ENCODE data around the gene DRC1. TPM values are rescaled to one million over a fixed set of nuclear protein-coding genes. Genes with fewer than 3 reads are reported as not detected.
A peak's percentile ranks its signal among the peaks of the same experiment; 100 is the strongest.

Gene DRC1
- total and polyA plus RNA-seq, 2 of the 13 experiments (the other 11 are each of a cell fraction or from before 2014, with no cell fraction given): 0.07 TPM; not detected in 1

DNA sequence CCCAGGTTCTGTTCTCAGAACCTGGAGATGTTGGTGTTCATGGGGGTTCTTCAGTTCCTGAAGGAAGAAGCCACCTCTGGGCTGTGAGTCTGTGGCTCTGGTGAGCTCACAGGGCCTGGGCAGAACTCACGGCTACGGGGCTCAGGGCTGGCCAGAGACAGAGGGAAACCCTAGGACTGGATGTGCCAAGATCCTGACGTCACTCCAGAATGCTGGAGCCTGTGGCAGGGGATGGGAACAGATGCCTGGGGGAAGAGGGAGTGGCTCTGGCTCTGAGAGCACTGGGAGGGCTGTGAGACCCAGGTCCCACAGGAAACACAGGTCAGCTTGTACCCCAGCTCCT is 76.2 kb downstream of the DRC1 start, which contains the start of gene OTOF:
Gene OTOF, minus strand, starts transcription at position 214 of the 343 bp plus-strand sequence.
- TF ChIP-seq ZFP62 (CRISPR knock-in tag; IDR thresholded peaks at IDR 0.05): no peak
- TF ChIP-seq CREB1 (IDR thresholded peaks at IDR 0.05): peak; percentile 83
- TF ChIP-seq CREB1 (CRISPR knock-in tag; IDR thresholded peaks at IDR 0.05): no peak
- 11% methylated on average over 2 of the region's 3 CpGs for WGBS (ENCODE audit: low lambda C conversion rate)
- Histone ChIP-seq H2AFZ (ENCODE audit: low read length) (no peak within 1 kb of the TSS), H3K36me3 (replicated peaks in 1 of 2; ENCODE audit: control insufficient read depth in 1 of 2, insufficient read depth in 2 of 2, low read length in 2 of 2) (no peaks in the 10 kb centered on the region), H3K79me2 (ENCODE audit: insufficient read depth, low read length) (no peaks in the 10 kb centered on the region), H3K4me3 (replicated peaks in 1 of 3; ENCODE audit: insufficient read depth in 1 of 3, low read depth in 2 of 3, low read length in 3 of 3) (no peak within 1 kb of the TSS), H3K4me2 (ENCODE audit: low read depth, low read length) (no peak within 1 kb of the TSS), H3K9me3 (ENCODE audit: low read length) (no peaks in the 10 kb centered on the region), H4K20me1 (ENCODE audit: insufficient read depth, low read length) (no peaks in the 10 kb centered on the region), H3K9ac (ENCODE audit: insufficient read depth, low read depth, low read length) (no peak within 1 kb of the TSS), H3K27me3 (ENCODE audit: control insufficient read depth in 1 of 2, insufficient read depth in 2 of 2, low read length in 2 of 2) (peaks cover 0 to 19% of the 10 kb centered on the region in 2 experiments; a peak in 3 of 5 replicates), H3K27ac (ENCODE audit: extremely low read length, insufficient read depth, low read length) (no peak within 1 kb of the TSS), H3K4me1 (ENCODE audit: insufficient read depth, low read length) (peaks cover 33% of the 10 kb centered on the region)
- BruUV-seq (replicated peaks): no TSS peak
- ATAC-seq (no peak), FAIRE-seq (no peak), DNase-seq (ENCODE audit: low spot score) (no peak)
- ChIA-PET CTCF (ENCODE audit: low intra/inter-chr PET ratio, low total read pairs) (no interaction called here), POLR2A (no interaction called here)
- in situ Hi-C loops (cut with HindIII; ENCODE audit: extremely low pct_ligation_motif_present, low pct_unique_long_range_greater_than_20kb): no loop called here
- intact Hi-C loops (cut with micrococcal nuclease; ENCODE audit: unreplicated experiment): no loop called here

DNA sequence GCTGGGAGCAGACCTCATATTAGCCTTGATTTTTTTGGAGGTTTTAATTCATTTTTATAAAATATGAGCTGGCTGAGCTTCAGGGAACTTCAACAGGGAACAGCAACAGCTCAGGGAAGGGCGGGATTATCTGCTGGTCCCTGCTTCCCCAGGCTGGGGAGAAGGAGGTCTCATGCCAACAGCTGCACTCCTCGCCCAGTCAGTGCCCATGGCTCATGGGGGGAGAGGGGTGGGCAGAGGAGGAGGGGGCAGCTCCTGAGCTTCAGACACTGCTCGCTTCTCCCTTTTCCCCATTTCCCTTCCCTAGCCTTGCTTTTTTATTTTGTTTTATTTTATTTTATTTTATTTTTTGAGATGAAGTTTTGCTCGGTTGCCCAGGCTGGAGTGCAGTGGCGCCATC is 76.6 kb downstream of the DRC1 start:
- no peak for ATAC-seq
- POLR2A ChIA-PET: no interaction called here
- FAIRE-seq: no peak
- peaks cover 0 to 19% of the 10 kb centered on the region in 2 experiments; a peak in 3 of 5 replicates for H3K27me3 ChIP-seq (ENCODE audit: control insufficient read depth in 1 of 2, insufficient read depth in 2 of 2, low read length in 2 of 2)
- no peak overlapping the region for H3K4me3 ChIP-seq (replicated peaks in 1 of 3; ENCODE audit: insufficient read depth in 1 of 3, low read depth in 2 of 3, low read length in 3 of 3)
- H3K9ac ChIP-seq (ENCODE audit: insufficient read depth, low read depth, low read length): no peak overlapping the region
- H2AFZ ChIP-seq (ENCODE audit: low read length): no peak overlapping the region
- H3K4me1 ChIP-seq (ENCODE audit: insufficient read depth, low read length): peaks cover 33% of the 10 kb centered on the region
- H3K27ac ChIP-seq (ENCODE audit: extremely low read length, insufficient read depth, low read length): no peak overlapping the region
- H3K36me3 ChIP-seq (replicated peaks in 1 of 2; ENCODE audit: control insufficient read depth in 1 of 2, insufficient read depth in 2 of 2, low read length in 2 of 2): no peaks in the 10 kb centered on the region
- intact Hi-C loops (cut with micrococcal nuclease; ENCODE audit: unreplicated experiment): no loop called here
- H3K79me2 ChIP-seq (ENCODE audit: insufficient read depth, low read length): no peaks in the 10 kb centered on the region
- 50% methylated on average over 5 of the region's 5 CpGs for whole genome bisulfite sequencing (ENCODE audit: low lambda C conversion rate)
- no peak for DNase-seq (ENCODE audit: low spot score)
- in situ Hi-C loops (cut with HindIII; ENCODE audit: extremely low pct_ligation_motif_present, low pct_unique_long_range_greater_than_20kb): no loop called here
- no peaks in the 10 kb centered on the region for H3K9me3 ChIP-seq (ENCODE audit: low read length)
- BruUV-seq (replicated peaks): no TSS peak
- no peak overlapping the region for H3K4me2 ChIP-seq (ENCODE audit: low read depth, low read length)
- H4K20me1 ChIP-seq (ENCODE audit: insufficient read depth, low read length): no peaks in the 10 kb centered on the region
- CTCF ChIA-PET (ENCODE audit: low intra/inter-chr PET ratio, low total read pairs): no interaction called here
- TF ChIP-seq IRX3 (CRISPR knock-in tag; IDR thresholded peaks at IDR 0.05; ENCODE audit: borderline replicate concordance, low read depth) (no peak), SMARCE1 (IDR thresholded peaks at IDR 0.05; ENCODE audit: borderline replicate concordance) (no peak), ZNF335 (CRISPR knock-in tag; IDR thresholded peaks at IDR 0.05) (no peak), ZNF205 (CRISPR knock-in tag; IDR thresholded peaks at IDR 0.05) (no peak), SPEN (CRISPR knock-in tag; IDR thresholded peaks at IDR 0.05; ENCODE audit: low read depth) (no peak), ZNF878 (CRISPR knock-in tag; IDR thresholded peaks at IDR 0.05) (no peak)
- TF ChIP-seq, protein P1, sequence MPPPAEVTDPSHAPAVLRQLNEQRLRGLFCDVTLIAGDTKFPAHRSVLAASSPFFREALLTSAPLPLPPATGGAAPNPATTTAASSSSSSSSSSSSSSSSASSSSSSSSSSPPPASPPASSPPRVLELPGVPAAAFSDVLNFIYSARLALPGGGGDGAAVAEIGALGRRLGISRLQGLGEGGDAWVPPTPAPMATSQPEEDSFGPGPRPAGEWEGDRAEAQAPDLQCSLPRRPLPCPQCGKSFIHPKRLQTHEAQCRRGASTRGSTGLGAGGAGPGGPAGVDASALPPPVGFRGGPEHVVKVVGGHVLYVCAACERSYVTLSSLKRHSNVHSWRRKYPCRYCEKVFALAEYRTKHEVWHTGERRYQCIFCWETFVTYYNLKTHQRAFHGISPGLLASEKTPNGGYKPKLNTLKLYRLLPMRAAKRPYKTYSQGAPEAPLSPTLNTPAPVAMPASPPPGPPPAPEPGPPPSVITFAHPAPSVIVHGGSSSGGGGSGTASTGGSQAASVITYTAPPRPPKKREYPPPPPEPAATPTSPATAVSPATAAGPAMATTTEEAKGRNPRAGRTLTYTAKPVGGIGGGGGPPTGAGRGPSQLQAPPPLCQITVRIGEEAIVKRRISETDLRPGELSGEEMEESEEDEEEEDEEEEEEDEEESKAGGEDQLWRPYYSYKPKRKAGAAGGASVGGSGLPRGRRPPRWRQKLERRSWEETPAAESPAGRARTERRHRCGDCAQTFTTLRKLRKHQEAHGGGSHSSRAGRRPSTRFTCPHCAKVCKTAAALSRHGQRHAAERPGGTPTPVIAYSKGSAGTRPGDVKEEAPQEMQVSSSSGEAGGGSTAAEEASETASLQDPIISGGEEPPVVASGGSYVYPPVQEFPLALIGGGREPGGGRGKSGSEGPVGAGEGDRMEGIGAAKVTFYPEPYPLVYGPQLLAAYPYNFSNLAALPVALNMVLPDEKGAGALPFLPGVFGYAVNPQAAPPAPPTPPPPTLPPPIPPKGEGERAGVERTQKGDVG (CRISPR knock-in tag; IDR thresholded peaks at IDR 0.05; ENCODE audit: borderline replicate concordance): no peak
- TF ChIP-seq, protein P2, sequence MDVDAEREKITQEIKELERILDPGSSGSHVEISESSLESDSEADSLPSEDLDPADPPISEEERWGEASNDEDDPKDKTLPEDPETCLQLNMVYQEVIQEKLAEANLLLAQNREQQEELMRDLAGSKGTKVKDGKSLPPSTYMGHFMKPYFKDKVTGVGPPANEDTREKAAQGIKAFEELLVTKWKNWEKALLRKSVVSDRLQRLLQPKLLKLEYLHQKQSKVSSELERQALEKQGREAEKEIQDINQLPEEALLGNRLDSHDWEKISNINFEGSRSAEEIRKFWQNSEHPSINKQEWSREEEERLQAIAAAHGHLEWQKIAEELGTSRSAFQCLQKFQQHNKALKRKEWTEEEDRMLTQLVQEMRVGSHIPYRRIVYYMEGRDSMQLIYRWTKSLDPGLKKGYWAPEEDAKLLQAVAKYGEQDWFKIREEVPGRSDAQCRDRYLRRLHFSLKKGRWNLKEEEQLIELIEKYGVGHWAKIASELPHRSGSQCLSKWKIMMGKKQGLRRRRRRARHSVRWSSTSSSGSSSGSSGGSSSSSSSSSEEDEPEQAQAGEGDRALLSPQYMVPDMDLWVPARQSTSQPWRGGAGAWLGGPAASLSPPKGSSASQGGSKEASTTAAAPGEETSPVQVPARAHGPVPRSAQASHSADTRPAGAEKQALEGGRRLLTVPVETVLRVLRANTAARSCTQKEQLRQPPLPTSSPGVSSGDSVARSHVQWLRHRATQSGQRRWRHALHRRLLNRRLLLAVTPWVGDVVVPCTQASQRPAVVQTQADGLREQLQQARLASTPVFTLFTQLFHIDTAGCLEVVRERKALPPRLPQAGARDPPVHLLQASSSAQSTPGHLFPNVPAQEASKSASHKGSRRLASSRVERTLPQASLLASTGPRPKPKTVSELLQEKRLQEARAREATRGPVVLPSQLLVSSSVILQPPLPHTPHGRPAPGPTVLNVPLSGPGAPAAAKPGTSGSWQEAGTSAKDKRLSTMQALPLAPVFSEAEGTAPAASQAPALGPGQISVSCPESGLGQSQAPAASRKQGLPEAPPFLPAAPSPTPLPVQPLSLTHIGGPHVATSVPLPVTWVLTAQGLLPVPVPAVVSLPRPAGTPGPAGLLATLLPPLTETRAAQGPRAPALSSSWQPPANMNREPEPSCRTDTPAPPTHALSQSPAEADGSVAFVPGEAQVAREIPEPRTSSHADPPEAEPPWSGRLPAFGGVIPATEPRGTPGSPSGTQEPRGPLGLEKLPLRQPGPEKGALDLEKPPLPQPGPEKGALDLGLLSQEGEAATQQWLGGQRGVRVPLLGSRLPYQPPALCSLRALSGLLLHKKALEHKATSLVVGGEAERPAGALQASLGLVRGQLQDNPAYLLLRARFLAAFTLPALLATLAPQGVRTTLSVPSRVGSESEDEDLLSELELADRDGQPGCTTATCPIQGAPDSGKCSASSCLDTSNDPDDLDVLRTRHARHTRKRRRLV (CRISPR knock-in tag; IDR thresholded peaks at IDR 0.05): no peak
